NCI-H1436 treated with DMSO at 0.1 percent for 48 hours (cell line): ENCODE data around the gene TNNI3K.
"Not testable (repeated sequence)": the region's sequence is repeated elsewhere in the genome, so short reads cannot be mapped to it uniquely, and the experiment has no call there.

Source experiments
- DNase-seq: peaks from one replicate; lab custom pipeline; 2025; lab: John Stamatoyannopoulos, UW

Gene TNNI3K

GRCh38 chr1:74235153-74235552 is at the start of gene TNNI3K:
TNNI3K (plus strand) TSS chr1:74235387; CDS start chr1:74235452, 65 bp downstream.
- DNase-seq = no peak

- no peak for DNase-seq
Observed at GRCh38 chr1:74193908-74194307, 41.3 kb upstream of the TNNI3K start.

- no peak for DNase-seq
Observed at GRCh38 chr1:74195339-74195738, 39.8 kb upstream of the TNNI3K start.

GRCh38 chr1:74197255-74197654 is 37.9 kb upstream of the TNNI3K start:
- no peak for DNase-seq

GRCh38 chr1:74197657-74198552 is 37.3 kb upstream of the TNNI3K start, which contains the start of the genes FPGT and LRRIQ3:
FPGT (plus strand) TSS chr1:74198242; CDS start chr1:74198279, 37 bp downstream.
LRRIQ3 (minus strand) TSS chr1:74198176; CDS start chr1:74183684, 14,492 bp downstream.
- peak; percentile 67 for DNase-seq

DNA sequence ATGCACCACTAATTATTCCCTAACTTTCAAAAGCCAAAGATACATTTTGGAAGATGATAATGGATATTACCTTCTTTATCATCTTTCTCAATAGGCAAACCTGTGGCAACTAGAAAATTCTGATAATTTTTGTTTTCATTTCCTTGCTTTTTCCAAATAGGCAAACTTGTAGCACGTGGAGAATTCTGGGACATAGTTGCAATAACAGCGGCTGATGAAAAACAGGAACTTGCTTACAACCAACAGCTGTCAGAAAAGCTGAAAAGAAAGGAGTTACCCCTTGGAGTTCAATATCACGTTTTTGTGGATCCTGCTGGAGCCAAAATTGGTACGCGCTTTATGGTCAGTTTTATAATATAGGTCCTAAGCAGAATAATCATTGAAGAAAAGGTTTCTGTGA is 35.7 kb upstream of the TNNI3K start:
- DNase-seq = no peak

DNA sequence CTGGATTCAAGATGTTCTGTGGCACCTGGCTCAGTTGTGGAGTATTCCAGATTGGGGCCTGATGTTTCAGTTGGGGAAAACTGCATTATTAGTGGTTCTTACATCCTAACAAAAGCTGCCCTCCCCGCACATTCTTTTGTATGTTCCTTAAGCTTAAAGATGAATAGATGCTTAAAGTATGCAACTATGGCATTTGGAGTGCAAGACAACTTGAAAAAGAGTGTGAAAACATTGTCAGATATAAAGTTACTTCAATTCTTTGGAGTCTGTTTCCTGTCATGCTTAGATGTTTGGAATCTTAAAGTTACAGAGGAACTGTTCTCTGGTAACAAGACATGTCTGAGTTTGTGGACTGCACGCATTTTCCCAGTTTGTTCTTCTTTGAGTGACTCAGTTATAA is 29.9 kb upstream of the TNNI3K start:
- DNase-seq = no peak

DNA sequence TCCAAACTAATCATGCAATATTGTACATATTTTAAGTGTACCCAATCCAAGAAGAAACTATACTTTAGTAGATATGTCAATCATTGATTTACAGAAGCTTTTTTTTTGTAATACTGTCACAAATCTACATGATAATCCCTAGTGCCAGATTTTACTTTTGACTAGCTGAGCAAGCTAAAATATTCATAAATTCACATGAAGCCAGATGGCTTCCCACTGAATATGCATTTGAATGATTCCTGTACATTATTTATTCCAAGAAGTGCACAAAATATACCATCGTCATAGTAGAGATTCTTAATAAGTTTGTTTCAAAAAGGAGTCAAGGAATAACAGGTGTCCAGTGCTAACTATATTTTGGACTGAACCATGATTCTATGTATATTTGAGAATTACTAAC is 20.0 kb upstream of the TNNI3K start:
- DNase-seq = no peak

- no peak for DNase-seq
Observed at GRCh38 chr1:74222701-74223100, 12.5 kb upstream of the TNNI3K start.

- DNase-seq = no peak
Observed at GRCh38 chr1:74223453-74223852, 11.7 kb upstream of the TNNI3K start.

DNA sequence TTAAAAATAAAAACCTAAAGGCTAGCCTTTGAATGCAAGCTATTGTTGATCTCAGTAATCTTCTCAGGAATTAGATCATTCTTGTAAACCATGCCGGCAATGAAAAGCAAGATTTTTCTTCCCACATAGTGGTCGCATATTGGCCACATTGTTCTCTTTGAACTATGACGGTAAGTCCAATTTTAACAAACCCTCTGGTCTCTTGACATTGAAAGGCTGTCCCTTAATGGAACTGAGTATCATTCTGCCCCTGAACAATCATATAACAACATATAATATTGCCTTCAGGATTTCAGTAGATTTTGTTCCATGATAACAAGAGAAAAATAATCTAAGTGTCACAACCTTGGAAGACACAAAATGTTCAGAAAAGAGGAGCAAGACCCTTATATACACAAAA is 1.3 kb downstream of the TNNI3K start:
- no peak for DNase-seq

DNA sequence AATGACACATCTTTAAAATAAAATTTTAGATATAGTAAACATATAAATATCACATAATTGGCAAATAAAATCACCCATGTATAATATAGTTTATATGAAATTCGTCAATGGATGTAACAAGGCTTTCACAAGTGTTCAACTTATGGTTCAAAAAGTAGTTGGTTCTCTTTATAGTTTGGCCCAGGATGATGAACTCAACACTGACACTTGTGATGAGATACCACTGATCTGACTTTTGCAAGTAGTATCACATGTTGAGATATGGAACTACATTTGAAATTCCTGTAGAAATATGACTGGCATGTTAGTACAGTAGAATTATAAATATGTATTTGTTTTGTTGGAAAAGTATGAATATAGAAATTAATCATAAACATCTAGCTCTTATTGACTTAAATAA is 1.8 kb downstream of the TNNI3K start:
- no peak for DNase-seq

- DNase-seq = no peak
Observed at GRCh38 chr1:74237787-74238186, 2.6 kb downstream of the TNNI3K start.

- no peak for DNase-seq
Observed at GRCh38 chr1:74245168-74245772, 10.1 kb downstream of the TNNI3K start.

- DNase-seq = no peak
Observed at GRCh38 chr1:74246315-74246714, 11.1 kb downstream of the TNNI3K start.

DNA sequence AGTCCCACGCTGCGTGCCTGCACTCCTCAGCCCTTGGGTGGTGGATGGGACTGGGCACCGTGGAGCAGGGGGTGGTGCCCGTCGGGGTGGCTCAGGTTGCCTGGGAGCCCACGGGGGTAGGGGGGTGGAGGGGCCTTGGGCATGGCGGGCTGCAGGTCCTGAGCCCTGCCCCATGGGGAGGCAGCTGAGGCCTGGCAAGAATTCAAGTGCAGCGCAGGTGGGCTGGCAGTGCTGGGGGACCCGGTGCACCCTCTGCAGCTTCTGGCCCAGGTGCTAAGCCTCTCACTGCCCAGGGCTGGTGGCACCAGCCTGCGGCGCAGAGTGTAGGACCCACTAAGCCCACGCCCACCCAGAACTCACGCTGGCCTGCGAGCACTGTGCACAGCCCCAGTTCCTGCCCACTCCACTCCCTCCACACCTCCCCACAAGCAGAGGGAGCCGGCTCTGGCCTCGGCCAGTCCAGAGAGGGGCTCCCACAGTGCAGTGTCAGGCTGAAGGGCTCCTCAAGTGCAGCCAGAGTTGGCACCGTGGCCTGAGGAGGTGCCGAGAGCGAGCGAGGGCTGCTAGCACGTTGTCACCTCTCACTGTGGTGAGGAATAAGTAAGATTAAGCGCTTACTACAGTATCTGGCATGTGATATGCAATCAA is 12.8 kb downstream of the TNNI3K start:
- no peak for DNase-seq

- not testable (repeated sequence) for DNase-seq
Observed at GRCh38 chr1:74253243-74253824, 18.1 kb downstream of the TNNI3K start.

DNA sequence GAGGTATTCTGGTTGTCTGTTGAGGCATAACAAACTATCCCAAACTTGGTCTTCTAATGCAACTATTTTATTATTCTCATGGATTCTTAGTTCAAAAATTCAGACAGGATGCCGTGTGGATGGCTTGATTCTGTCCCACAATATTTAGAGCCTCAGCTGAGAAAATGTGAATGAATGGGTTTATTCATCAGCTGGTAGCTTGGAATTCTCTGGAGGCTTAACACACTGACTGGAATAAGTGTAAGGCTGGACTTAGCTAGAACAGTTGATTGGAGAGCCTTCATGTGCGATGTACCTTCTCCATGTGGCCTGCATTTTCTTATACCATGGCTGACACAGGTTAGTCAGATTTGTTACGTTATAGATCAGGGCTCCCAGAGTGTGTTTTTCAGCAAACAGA is 30.8 kb downstream of the TNNI3K start:
- no peak for DNase-seq

GRCh38 chr1:74271503-74271902 is 36.3 kb downstream of the TNNI3K start:
- DNase-seq = no peak

DNA sequence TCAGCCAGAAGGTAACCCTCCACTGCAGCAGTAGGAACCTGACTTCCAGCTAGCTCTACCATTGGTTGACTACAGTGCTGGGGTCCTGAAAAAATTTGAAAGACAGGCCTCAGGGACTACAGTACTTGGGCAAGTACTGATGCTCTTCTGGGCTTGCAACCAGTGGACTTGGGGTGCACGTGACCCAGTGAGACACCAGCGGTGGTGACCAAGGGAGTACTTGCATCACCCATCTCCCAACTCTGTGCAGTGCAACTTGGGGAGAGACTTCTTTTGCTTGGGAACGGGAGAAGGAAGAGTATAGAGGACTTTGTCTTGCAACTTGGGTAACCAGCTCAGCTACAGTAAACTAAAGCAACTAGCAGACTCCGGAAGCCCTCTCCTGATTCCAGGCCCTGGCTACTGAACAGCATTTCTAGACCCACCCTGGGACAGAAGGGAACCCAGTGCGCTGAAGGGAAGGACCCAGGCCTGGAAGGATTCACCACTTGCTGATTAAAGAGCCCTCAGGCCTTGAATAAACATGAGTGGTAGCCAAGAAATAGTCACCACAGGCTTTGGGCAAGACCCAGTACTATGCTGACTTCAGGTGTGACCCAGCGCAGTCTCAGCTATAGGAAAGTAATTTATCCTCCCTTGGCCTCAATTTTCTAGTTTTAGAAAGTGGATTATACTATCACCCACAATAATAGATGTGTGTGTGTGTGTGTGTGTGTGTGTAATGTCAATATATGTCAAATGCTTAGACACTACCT is 45.6 kb downstream of the TNNI3K start:
- DNase-seq = no peak

GRCh38 chr1:74286414-74286813 is 51.2 kb downstream of the TNNI3K start:
- DNase-seq = no peak

DNA sequence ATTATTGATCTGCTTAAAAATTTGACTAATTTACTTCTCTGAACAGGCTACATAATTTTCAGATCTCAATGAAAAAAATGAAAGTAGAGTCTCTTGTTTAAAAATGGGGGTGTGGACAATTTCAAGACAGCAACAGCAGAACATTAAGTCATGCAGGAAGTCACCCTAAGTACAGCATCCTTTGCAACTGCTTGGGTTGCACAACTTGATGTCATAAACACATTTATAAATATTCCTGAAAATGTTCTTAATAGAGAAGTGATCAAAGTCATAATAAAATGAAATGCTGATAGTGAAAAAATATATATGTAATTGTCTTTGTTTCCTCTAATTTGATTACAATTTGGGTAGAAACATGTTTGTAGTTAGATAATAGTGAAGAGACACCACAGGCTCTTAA is 79.3 kb downstream of the TNNI3K start:
- no peak for DNase-seq
